HepG2 (cell line): ENCODE results near the gene STN1. TPM values are rescaled to one million over a fixed set of nuclear protein-coding genes. Genes with fewer than 3 reads are reported as not detected.

Experiments used
- ATAC-seq: fragments of 200-7000 bp; cut with Tn5 transposase; 3 replicates; pipeline ENCODE4 v1.9.1; 2020; ENCODE audit warnings: mild to moderate bottlenecking, moderate library complexity
- BruUV-seq: library from RNA; stranded (reverse); fragments of 400-500 nt; replicated peaks from 2 replicates; lab custom pipeline; 2021; lab: Mats Ljungman, UMichigan
- CTCF ChIA-PET: fragments of 300-600 bp; formaldehyde crosslinking; extraction: SDS; loops from one replicate; lab custom pipeline; 2021; ENCODE audit warnings: low total read pairs, inconsistent platforms, low intra/inter-chr PET ratio; lab: Yijun Ruan, JAX
- POLR2A ChIA-PET: fragments of 350-600 bp; sonication (Branson Sonifier 250); formaldehyde crosslinking; loops from one replicate; lab custom pipeline; 2020; ENCODE audit warnings: antibody characterized with exemption, inconsistent platforms; lab: Yijun Ruan, JAX
- DNase-seq: peaks from one replicate; pipeline ENCODE4 v3.0.0-alpha.2; 2015; ENCODE audit warnings: low spot score
- FAIRE-seq: peaks from 3 replicates; lab custom pipeline; 2011; peaks lifted over from hg19 to GRCh38; lab: Jason Lieb, UNC
- H2AFZ ChIP-seq: one replicate; pipeline ENCODE4 v1.6.1; 2011; ENCODE audit warnings: low read length, inconsistent platforms
- H3K27ac ChIP-seq: fragments of 300-600 bp; 3 replicates; pipeline ENCODE4 v1.8.0; 2011; ENCODE audit warnings: mixed run types, mild to moderate bottlenecking, mixed read lengths, low read length, inconsistent platforms; ENCODE audit not compliant: insufficient read depth; ENCODE audit errors: extremely low read length
- H3K27me3 ChIP-seq, 2 experiments: fragments of 200-600 bp in 1 of 2; 2 replicates in 1 of 2; 3 replicates in 1 of 2; pipeline versions ENCODE4 v1.6.0 to v1.8.0; 2011; ENCODE audit warnings: low read length in 2 of 2, mild to moderate bottlenecking in 2 of 2, moderate library complexity in 2 of 2, inconsistent platforms in 1 of 2; ENCODE audit not compliant: insufficient read depth in 2 of 2, control insufficient read depth in 1 of 2
- H3K36me3 ChIP-seq, 2 experiments: fragments of 200-600 bp in 1 of 2; replicated peaks in 1 of 2; 2 replicates in 1 of 2; 3 replicates in 1 of 2; pipeline versions ENCODE4 v1.5.1 to v1.8.0; 2011; ENCODE audit warnings: low read length in 2 of 2, inconsistent platforms in 1 of 2; ENCODE audit not compliant: insufficient read depth in 2 of 2, control insufficient read depth in 1 of 2
- H3K4me1 ChIP-seq: 2 replicates; pipeline ENCODE4 v1.5.1; 2012; ENCODE audit warnings: low read length, inconsistent platforms; ENCODE audit not compliant: insufficient read depth
- H3K4me2 ChIP-seq: 2 replicates; pipeline ENCODE4 v1.6.0; 2011; ENCODE audit warnings: low read depth, low read length, inconsistent platforms
- H3K4me3 ChIP-seq, 3 experiments: fragments of 200-600 bp in 1 of 3; sonication (generic), shearing (Covaris generic) in 1 of 3; replicated peaks in 1 of 3; 2 replicates each; pipeline ENCODE4 v1.5.1; 2011 to 2016; ENCODE audit warnings: low read length in 3 of 3, inconsistent platforms in 2 of 3, low read depth in 2 of 3, mild to moderate bottlenecking in 2 of 3, control low read depth in 1 of 3, mixed read lengths in 1 of 3; ENCODE audit not compliant: insufficient read depth in 1 of 3
- H3K79me2 ChIP-seq: one replicate; pipeline ENCODE4 v1.6.1; 2011; ENCODE audit warnings: low read length, inconsistent platforms; ENCODE audit not compliant: insufficient read depth
- H3K9ac ChIP-seq: 2 replicates; pipeline ENCODE4 v1.6.0; 2011; ENCODE audit warnings: mild to moderate bottlenecking, low read depth, low read length, inconsistent platforms; ENCODE audit not compliant: insufficient read depth
- H3K9me3 ChIP-seq: 2 replicates; pipeline ENCODE4 v1.5.1; 2012; ENCODE audit warnings: mild to moderate bottlenecking, low read length
- H4K20me1 ChIP-seq: 2 replicates; pipeline ENCODE4 v1.6.0; 2011; ENCODE audit warnings: inconsistent platforms, mild to moderate bottlenecking, low read length, moderate library complexity; ENCODE audit not compliant: insufficient read depth
- AFF4 ChIP-seq: sonication (generic); formaldehyde crosslinking; IDR thresholded peaks from 2 replicates; pipeline ENCODE4 v1.4.0; 2020; ENCODE audit warnings: missing genetic modification reagents
- CTCF ChIP-seq: sonication (generic); formaldehyde crosslinking; IDR thresholded peaks from 2 replicates; pipeline ENCODE4 v1.5.0; 2020; ENCODE audit warnings: mild to moderate bottlenecking, missing genetic modification reagents, moderate library complexity
- DDIT3 ChIP-seq: sonication (generic); formaldehyde crosslinking; IDR thresholded peaks from 2 replicates; pipeline ENCODE4 v1.4.0; 2020; ENCODE audit warnings: mild to moderate bottlenecking, missing genetic modification reagents
- GATAD2A ChIP-seq: IDR thresholded peaks from 2 replicates; pipeline ENCODE4 v1.6.1; 2016
- PRDM10 ChIP-seq: sonication (generic); formaldehyde crosslinking; IDR thresholded peaks from 2 replicates; pipeline ENCODE4 v1.4.0; 2020; ENCODE audit warnings: low read depth, missing genetic modification reagents
- PREB ChIP-seq: sonication (generic); formaldehyde crosslinking; IDR thresholded peaks from 2 replicates; pipeline ENCODE4 v1.4.0; 2020; ENCODE audit warnings: missing genetic modification reagents
- RAD21 ChIP-seq: fragments of 450-650 bp; formaldehyde crosslinking; IDR thresholded peaks from 2 replicates; pipeline ENCODE4 v1.5.0; 2020; ENCODE audit warnings: mild to moderate bottlenecking
- SMC3 ChIP-seq: IDR thresholded peaks from 2 replicates; pipeline ENCODE4 v1.6.1; 2011; ENCODE audit warnings: low read length, improper control_type of control experiment
- STAG1 ChIP-seq: sonication (generic); formaldehyde crosslinking; IDR thresholded peaks from 2 replicates; pipeline ENCODE4 v1.4.0; 2020; ENCODE audit warnings: missing genetic modification reagents
- ZNF251 ChIP-seq: sonication (generic); formaldehyde crosslinking; IDR thresholded peaks from 2 replicates; pipeline ENCODE4 v1.9.0; 2021; ENCODE audit warnings: mild to moderate bottlenecking, missing genetic modification reagents
- ZNF337 ChIP-seq: sonication (generic); formaldehyde crosslinking; IDR thresholded peaks from 2 replicates; pipeline ENCODE4 v1.5.1; 2020; ENCODE audit warnings: missing genetic modification reagents, low read depth, mild to moderate bottlenecking, borderline replicate concordance
- ZSCAN31 ChIP-seq: sonication (generic); formaldehyde crosslinking; IDR thresholded peaks from 2 replicates; pipeline ENCODE4 v1.5.0; 2020; ENCODE audit warnings: low read depth, mild to moderate bottlenecking, missing genetic modification reagents
- WGBS: methylation state at CpG from one replicate; pipeline ENCODE4 v1.1.6; 2017; ENCODE audit warnings: low lambda C conversion rate; 5-methylcytosine and 5-hydroxymethylcytosine counted together
- in situ Hi-C: cut with HindIII; loops from 2 replicates; pipeline ENCODE4 v1.10.0; 2017; ENCODE audit warnings: low pct_unique_long_range_greater_than_20kb; ENCODE audit not compliant: extremely low pct_ligation_motif_present
- intact Hi-C: fragments of 100-400 bp; cut with micrococcal nuclease; formaldehyde crosslinking; loops from one replicate; pipeline ENCODE4 v1.10.0; 2022; ENCODE audit not compliant: unreplicated experiment
- polyA plus RNA-seq, 8 experiments: library from polyadenylated mRNA; depleted of rRNA in 3 of 8; stranded (reverse) in 7 of 8; unstranded in 1 of 8; fragments of >200 nt; fragmentation: Illumina TruSeq in 4 of 8; extraction: Trizol in 4 of 8; gene quantifications; 2 replicates each; pipeline versions ENCODE4 v1.2.1 to v1.2.3, GENCODE V29; 2011 to 2016; ENCODE audit warnings: low read depth in 4 of 8, missing spikeins in 1 of 8, mixed read lengths in 1 of 8; ENCODE audit not compliant: insufficient read depth in 1 of 8
- total RNA-seq, 5 experiments: library from RNA; depleted of rRNA; stranded (reverse); fragments of >200 nt; fragmentation: Illumina TruSeq; extraction: Trizol; gene quantifications; 2 replicates each; pipeline ENCODE4 v1.2.3, GENCODE V29; 2016; ENCODE audit warnings: low read depth in 1 of 5

Gene STN1
- total and polyA plus RNA-seq, 2 of the 13 experiments (the other 11 are each of a cell fraction or from before 2014, with no cell fraction given): 17.6 to 22.7 TPM

- no peaks in the 10 kb centered on the region for H4K20me1 ChIP-seq
- H3K27ac ChIP-seq: no peak overlapping the region
- H3K27me3 ChIP-seq: no peaks in the 10 kb centered on the region
- BruUV-seq: no TSS peak
- H3K36me3 ChIP-seq: peaks cover 5 to 9% of the 10 kb centered on the region in 2 experiments; a peak in 3 of 5 replicates
- no peak overlapping the region for H2AFZ ChIP-seq
- peak; percentile 41 for DNase-seq
- in situ Hi-C loops: loop anchor here (5.0 kb wide), 1 partner anchor 234 kb away; the partner anchor contains the start of gene SFR1
- intact Hi-C loops: loop anchor here (1.0 to 5.0 kb wide), 4 partner anchors 94 to 321 kb away; no protein-coding TSS in a partner anchor
- no peak overlapping the region for H3K9ac ChIP-seq
- H3K4me1 ChIP-seq: peaks cover 30% of the 10 kb centered on the region
- WGBS: 36% methylated on average over 6 of the region's 6 CpGs
- no peak overlapping the region for H3K4me2 ChIP-seq
- peak; percentile 71 for ATAC-seq
- no peaks in the 10 kb centered on the region for H3K9me3 ChIP-seq
- ChIA-PET CTCF (interaction anchor here (1.5 kb wide), 2 partner anchors 33 to 175 kb away, joined by 3 to 8 read pairs; no protein-coding TSS in a partner anchor), POLR2A (no interaction called here)
- no peak overlapping the region for H3K4me3 ChIP-seq
- FAIRE-seq: peak; percentile 72
- H3K79me2 ChIP-seq: no peaks in the 10 kb centered on the region
- peak; percentile 81 for TF ChIP-seq CTCF (CRISPR knock-in tag)
- peak; percentile 72 for TF ChIP-seq RAD21
- TF ChIP-seq PRDM10 (CRISPR knock-in tag): no peak
- 0 out of 2 replicates have a peak, but pooled peaks have one; percentile 18 for TF ChIP-seq GATAD2A
- peak; percentile 56; the same call in 1 of the 2 replicates for TF ChIP-seq SMC3
- no peak for TF ChIP-seq PREB (CRISPR knock-in tag)
- no peak for TF ChIP-seq ZNF337 (CRISPR knock-in tag)
- TF ChIP-seq ZSCAN31 (CRISPR knock-in tag): no peak
- TF ChIP-seq ZNF251 (CRISPR knock-in tag): no peak
- no peak for TF ChIP-seq DDIT3
- TF ChIP-seq STAG1: peak; percentile 84
- TF ChIP-seq AFF4 (CRISPR knock-in tag): no peak
Observed at GRCh38 chr10:103888113-103888841, 29.7 kb downstream of the STN1 start.
